Liver (tissue), 3 donors: ENCODE results near the gene LIPC.

Experiments
- CTCF ChIP-seq: fragments of 150-350 bp; IDR thresholded peaks from 2 replicates; pipeline ENCODE4 v1.5.1; 2017; ENCODE audit warnings: improper control_type of control experiment, low read depth, low read length; ENCODE audit not compliant: missing input control
- JUND ChIP-seq, 2 donors: IDR thresholded peaks; 2 replicates each; pipeline ENCODE4 v1.6.1; 2016; ENCODE audit warnings: antibody characterized with exemption in 2 of 2
- TAF1 ChIP-seq: conservative IDR thresholded peaks from 2 replicates; pipeline ENCODE4 v1.6.1; 2016; ENCODE audit warnings: antibody characterized with exemption, mild to moderate bottlenecking
- donor health status: healthy.
- donor health status: healthy.

GRCh38 chr15:58444056-58444455 is 12.3 kb downstream of the LIPC start:
- no peak for TF ChIP-seq CTCF
- TF ChIP-seq TAF1 = no peak
- TF ChIP-seq JUND (IDR thresholded peaks at IDR 0.05) = no peak
